DMS53 treated with DMSO at 0.1 percent for 48 hours (cell line): ENCODE results near the gene GTF3C1.
"Not testable (repeated sequence)": the region's sequence is repeated elsewhere in the genome, so short reads cannot be mapped to it uniquely, and the experiment has no call there.

Experiments used
- DNase-seq: peaks from one replicate; lab custom pipeline; 2025; ENCODE audit not compliant: unreplicated experiment; lab: John Stamatoyannopoulos, UW

GTF3C1 gene

DNA sequence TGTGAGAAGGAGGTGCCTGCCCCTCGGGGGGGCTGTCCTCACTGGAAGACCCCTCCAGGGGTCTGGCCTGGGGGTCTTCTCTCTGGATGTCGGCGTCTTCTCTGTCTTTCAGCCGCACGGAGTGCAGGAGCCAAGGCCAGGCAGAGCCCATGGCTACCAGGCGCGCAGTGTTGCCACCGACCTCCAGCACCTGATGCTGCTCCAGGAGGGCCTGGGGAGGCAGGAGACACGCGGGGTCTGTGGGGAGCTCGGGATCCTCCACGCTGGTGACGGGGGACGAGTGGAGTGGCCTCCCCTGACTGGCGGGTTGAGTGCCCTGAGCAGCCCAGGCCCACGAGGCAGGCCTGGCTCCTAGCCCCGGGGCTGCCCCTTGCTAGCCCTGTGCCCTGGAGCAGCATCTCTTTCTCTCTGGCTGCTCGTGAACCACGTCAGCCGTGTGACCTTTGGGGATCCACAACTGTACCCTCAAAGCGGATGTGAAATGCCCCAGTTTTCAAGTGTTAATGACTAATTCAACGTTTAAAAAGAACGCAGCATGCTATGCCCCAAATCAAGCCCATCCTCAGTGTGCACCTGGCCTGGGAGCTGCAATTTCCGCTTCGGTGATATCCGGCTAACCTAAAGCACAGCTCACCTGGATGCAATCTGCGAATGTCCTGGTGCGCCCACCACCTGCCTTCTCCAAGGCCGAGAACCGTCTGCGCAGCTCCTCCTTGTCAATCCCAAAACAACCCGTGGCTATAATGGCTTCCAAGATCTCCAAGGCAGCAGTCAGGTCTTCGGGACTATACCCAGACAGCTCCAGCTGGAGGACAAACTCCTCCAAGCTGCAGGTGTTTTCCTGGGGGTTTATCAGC is 84.9 kb downstream of the GTF3C1 start:
- no peak for DNase-seq

DNA sequence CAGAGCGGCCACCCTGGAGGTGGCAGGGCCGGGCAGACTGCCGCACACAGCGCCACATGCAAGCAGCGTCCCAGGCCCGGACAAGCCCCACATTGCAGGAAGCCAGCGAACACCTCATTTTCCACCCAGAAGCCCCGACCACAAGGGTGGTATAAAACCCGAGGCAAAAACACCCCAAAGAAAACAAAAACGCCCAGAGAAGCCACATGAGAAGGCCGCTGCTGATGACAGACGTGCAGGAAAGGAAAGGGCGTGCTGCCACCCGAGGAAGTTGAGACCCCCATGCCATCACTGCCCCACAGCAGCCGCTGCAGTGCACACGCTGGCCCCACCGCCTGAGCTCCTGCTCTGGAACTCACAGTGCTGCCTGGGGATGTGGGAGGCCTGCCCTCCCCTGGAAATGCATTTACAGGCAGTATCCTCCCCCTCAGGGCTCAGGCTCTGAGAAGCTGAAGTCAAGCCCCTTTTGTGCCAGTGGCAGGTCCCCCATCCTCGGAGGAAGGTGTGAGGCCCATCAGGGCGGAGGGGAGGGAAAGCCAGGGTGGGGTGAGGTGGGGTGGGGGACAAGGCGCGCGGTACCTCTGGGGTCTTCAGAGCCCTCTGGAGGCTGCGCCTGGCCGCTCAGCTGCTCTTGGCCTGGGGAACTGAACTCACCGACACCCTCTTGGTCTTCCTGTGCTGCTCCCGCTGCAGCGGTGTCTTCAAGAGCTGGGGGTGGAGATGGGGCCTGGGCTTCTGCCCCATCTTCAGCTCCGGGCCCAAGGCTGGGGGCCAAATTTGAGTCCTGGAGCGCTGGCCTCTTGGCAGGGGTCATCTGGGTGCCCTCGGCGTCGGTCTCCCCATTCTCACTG is 85.7 kb downstream of the GTF3C1 start:
- DNase-seq: no peak

DNA sequence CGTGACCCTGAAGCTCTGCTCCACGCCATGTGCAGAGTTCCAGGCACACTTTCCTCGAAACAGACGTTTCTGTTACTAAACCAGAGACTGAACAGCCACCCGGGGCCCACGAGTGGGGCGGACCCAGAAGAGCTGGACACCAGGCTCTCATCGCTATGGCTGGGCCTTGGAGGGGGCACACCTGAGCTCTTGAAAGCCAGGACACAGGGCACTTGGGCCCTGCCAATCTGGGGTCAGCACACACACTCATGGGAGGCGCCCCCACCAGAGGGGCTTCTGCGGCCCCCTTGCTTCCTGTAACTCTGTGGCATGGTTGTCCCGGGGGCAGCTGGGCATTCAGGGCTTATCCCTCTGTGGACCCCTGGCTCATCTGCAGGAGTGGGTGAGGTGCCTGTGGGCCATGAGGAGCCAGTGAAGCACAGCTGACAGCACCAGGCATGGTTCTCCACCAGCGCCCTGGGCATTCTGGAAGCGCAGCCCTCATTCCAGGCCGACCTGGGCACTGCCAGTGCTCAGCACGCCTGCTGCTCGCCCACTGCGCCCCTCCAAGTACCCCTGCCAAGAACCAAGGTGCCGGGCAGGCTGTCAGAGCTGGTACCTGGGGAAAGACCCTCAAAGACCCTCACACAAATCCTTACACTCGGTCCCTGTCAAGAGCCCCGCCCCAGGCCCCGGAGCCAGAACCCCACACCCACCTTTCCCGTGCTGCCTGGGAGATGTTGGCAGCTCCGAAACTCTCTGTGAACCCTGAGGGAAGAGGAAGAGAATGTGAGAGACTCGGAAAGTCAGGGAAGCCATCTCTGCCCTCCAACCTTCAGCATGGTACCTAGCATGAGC is 86.6 kb downstream of the GTF3C1 start:
- no peak for DNase-seq

DNA sequence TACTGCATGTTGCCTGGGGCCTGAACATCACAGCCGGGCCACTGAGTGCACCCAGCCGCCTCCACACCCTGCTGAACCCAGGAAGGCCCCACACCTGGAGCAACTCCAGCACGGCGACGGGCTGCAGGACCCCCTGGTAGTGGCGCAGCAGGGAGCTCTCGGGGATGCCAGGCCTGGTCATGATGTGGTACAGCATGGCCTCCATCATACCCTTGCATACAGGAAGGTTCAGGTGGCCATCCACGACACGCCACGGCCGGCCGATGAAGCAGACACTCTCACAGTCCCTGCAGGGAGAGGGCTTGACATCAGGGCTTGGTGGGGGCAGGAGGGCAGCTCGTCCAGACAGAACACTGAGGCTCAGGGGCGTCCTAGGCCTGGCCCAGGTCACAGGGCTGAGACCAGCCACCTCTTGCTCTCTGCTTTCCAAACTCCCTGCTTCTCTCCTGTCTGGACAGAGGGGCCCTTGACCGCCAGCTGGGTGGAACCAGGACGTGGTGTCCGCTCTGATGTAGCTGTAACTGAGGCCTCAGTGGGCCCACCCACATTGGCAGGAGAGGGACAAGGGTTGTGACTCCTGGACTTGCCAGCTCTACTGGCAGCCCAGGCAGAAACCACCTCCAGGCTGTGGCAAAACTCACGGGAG is 87.4 kb downstream of the GTF3C1 start:
- no peak for DNase-seq

- no peak for DNase-seq
These were observed 88.1 kb downstream of the GTF3C1 start for GRCh38 chr16:27461483-27462171.

DNA sequence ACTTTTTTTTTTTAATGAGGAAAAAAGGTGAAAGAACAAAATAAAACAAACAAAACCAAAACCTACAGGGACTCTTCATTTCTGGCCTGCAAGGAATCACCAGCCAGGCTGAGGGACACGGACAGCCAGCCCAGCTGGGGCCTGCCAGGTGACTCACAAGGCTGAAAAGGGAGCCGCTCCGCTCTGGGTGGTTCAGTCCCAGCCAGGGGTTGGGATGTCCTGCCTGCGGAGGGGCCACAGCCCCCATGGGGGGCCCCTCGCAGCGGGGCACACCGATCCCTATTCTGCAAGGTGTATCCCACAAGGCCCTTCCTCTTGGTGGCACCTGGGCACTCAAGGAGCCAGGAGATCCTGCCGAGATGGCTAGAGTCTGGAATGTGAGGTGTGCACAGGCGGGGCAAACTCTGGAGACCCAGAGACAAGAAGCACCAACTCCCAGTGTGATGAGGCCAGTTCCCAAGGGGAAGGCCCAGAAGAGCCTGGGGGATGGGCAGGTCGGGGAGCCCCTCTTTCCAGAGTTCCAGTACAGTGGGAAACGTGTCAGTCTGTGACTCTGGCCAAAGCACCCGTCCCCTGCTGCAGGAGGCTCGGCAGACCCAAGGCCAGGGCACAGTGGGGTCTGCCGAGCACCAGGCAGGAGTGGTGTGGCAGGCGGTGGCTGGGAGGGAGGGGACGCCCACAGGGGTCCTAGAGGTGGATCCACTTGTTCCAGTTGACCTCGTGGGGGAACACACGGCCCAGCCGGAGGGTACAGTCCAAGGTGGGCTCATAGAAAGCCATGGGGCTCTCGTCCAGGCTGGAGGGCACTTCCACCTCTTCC is 88.8 kb downstream of the GTF3C1 start:
- DNase-seq: no peak

GRCh38 chr16:27460213-27460612 is 89.5 kb downstream of the GTF3C1 start:
- DNase-seq: no peak

DNA sequence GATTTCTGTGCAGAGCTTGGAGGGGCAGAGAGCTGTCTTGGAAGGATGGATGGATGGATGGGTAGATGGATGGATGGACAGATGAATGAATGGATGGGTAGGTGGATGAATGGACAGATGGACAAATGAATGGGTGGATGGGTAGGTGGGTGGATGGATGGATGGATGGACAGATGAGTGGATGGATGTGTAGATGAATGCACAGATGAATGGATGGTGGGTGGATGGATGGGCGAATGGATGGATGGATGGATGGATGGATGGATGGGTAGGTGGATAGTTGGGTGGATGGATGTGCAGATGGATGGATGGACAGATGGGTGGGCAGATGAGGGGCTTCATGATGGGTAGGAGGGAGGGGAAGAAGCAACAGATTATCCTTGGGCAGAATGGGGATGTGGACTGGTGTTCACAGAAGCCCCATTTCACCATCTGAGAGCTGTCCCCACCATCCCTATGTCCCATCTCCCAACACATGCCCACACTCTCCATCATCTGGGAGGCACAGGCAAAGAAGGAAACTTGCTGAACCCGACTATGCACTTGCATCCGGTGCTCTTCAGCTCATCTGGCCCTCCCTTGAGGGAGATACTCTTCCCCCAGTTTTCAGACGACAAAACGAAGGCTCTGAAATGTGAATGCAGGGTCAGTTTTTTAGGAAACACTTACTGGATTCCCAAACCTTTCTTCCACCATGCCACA is 90.6 kb downstream of the GTF3C1 start:
- DNase-seq: no peak

- DNase-seq: no peak
These were observed 91.5 kb downstream of the GTF3C1 start for GRCh38 chr16:27458258-27458657.

GRCh38 chr16:27457605-27457900 is 92.2 kb downstream of the GTF3C1 start:
- not testable (repeated sequence) for DNase-seq

DNA sequence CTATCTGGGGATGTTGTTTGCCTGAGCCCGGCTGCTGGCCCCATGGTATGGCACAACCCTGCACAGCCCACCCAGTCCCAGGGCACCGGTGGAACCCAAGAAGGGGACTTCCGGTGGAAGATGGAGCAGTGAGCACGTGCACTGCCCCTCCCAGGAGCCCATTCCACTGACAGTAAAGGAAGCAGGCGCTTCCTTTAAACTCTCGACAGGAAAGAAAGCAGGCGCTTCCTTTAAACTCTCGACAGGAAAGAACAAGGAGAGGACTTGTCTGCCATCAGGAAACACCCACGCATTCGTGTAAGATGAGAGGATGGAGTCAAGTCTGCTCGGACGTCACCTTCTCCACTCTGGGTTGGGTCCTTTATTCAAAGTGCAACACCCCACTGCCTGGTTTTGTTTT is 94.0 kb downstream of the GTF3C1 start:
- DNase-seq: no peak

DNA sequence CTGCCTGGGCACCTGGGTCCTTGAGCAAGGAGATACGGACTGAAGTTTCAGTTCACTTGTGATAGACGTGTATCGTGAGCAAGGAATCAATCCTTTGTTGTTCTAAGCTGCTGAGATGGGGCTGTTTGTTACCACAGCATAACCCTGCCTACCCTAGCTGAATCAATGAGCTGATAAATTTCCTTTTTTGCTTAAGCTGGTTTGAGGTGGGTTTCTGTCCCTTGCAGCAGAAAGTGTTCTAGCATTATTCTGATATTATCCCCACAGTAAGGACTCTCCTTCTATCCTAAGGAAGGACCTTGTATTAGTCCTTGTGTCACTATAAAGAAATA is 96.3 kb downstream of the GTF3C1 start:
- no peak for DNase-seq

GRCh38 chr16:27452569-27453493 is 96.9 kb downstream of the GTF3C1 start:
- no peak for DNase-seq

DNA sequence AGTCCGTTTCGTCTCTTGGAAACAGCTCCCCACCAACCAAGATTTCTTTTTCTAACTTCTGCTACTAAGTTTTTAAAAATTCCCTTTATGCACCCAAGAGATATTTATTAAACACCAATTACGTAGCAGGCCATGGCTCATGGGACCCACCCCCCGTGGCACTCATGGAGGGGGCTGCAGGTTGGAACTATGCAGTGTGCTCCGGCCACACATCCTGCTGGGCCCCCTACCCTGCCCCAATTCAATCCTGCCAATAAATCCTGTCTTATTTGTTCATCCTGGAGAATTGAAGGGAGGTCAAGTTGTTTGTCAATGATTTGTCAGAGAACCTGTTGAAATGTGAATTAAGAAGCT is 99.5 kb downstream of the GTF3C1 start:
- no peak for DNase-seq

GRCh38 chr16:27449434-27450195 is 100.1 kb downstream of the GTF3C1 start:
- no peak for DNase-seq

DNA sequence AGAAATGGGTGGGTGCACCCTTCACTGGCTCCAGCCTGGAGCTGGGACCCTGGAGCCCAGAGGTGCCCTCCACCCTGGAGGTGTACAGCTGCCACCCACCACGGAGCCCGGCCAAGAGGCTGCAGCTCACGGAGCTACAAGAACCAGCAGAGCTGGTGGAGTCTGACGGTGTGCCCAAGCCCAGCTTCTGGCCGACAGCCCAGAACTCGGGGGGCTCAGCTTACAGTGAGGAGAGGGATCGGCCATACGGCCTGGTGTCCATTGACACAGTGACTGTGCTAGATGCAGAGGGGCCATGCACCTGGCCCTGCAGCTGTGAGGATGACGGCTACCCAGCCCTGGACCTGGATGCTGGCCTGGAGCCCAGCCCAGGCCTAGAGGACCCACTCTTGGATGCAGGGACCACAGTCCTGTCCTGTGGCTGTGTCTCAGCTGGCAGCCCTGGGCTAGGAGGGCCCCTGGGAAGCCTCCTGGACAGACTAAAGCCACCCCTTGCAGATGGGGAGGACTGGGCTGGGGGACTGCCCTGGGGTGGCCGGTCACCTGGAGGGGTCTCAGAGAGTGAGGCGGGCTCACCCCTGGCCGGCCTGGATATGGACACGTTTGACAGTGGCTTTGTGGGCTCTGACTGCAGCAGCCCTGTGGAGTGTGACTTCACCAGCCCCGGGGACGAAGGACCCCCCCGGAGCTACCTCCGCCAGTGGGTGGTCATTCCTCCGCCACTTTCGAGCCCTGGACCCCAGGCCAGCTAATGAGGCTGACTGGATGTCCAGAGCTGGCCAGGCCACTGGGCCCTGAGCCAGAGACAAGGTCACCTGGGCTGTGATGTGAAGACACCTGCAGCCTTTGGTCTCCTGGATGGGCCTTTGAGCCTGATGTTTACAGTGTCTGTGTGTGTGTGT is 100.9 kb downstream of the GTF3C1 start:
- DNase-seq: no peak
